ENCODE results near the gene GPR84.
A peak's percentile ranks its signal among the peaks of the same experiment; 100 is the strongest.
"Not testable (repeated sequence)": the region's sequence is repeated elsewhere in the genome, so short reads cannot be mapped to it uniquely, and the experiment has no call there.

The GPR84 gene

GRCh38 chr12:54354271-54354670 is 10.0 kb downstream of the GPR84 start:
- not testable (repeated sequence) for DNase-seq

GRCh38 chr12:54352891-54353874 is 11.1 kb downstream of the GPR84 start:
- peak; percentile 44 for DNase-seq

DNA sequence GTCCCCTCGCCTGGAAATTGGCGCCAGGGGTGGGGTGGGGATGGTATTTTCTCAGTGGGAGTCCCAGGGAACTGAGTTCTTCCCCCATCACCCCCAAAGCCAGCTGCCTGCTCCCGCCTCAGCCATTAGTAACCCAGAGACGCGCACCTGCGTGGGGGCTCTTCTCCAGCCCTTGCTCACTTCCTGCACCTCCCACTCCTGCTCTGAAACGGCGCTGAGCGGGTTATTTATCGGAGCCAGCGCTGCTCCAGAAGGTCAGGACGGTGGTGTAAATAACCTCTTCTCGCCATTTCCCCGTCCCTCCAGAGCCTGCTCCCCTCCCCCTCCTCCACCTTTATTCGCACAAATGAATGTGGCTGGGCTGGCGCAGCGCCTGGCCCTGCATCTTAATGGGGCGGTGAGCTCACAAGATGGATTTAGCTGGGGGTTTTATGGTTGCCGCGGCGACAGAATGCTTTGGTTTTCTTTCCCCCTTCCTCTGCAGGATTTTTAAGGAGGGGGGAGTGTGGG is 12.2 kb downstream of the GPR84 start:
- peak; percentile 46 for DNase-seq

GRCh38 chr12:54351341-54351740 is 12.9 kb downstream of the GPR84 start:
- DNase-seq: no peak

GRCh38 chr12:54350743-54351142 is 13.5 kb downstream of the GPR84 start:
- DNase-seq: no peak

GRCh38 chr12:54349679-54350078 is 14.6 kb downstream of the GPR84 start:
- no peak for DNase-seq

GRCh38 chr12:54349036-54349435 is 15.2 kb downstream of the GPR84 start:
- no peak for DNase-seq

DNA sequence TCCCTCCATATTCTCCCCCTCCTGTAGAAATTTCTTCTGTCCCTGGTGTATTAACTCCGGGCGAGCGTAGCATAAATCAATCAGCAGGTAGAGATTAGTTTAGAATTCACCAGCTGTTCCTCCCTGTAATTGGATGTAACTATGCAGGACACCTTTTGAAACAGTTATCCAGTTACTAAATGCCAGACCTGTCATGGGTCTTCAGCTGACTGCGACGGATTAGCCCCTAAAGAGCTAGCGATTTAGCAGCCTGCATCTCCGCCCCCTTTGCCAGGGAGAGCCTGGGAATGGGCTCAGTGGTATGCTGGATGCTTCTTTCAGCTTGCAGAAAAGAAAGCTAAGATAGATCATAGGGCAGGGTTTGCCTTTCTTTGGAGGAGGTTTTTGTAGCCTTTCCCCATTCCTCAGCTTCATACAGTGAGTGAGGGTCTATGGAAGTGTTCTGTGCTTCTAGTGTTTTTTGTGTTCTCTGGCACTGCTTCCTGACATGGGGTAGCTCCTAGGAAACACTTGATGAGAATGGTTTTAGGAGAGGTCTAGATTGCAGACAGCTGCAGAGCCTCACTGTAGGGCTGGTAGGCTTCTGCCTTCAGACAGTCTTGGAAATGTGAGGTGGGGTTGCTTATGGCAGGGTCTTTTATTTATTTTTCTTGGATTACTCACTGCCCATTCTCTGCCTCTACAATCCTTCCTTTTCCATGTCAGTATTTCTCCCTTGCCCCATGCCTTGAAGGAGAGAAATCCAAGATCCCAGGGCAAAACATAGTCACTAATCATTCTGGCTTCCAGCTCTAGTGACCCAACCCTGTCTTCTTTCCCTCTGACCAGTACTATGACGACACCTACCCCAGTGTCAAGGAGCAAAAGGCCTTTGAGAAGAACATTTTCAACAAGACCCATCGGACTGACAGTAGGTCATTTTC is 22.6 kb downstream of the GPR84 start:
- DNase-seq: no peak

- no peak for DNase-seq
Measured at GRCh38 chr12:54340846-54341245, 23.4 kb downstream of the GPR84 start.

DNA sequence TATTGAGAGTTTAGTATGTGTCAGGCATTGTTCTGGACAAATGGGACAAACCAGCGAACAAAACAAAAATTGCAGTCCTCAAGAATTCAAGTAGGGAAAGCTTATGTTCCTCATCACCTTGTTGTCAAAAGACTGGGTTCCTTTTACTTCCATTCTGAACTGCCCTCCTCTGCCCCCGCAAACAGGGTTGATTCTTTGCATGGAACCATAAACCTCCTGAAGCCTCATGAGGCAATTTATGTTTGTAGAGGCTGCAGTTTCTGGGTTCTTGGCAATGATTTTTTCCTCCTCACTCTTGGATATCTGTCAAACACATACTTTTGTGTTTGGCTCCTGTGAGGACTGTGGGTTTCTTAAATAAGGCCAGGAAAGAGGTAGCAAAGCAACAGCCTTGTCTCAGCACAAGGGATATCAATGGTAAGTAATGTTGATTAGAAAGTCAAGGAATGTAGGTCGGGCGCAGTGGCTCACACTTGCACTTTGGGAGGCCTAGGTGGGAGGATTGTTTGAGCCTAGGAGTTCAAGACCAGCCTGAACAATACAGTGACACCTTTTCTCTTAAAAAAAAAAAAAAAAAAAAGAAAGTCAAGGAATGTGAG is 25.5 kb downstream of the GPR84 start:
- no peak for DNase-seq

DNA sequence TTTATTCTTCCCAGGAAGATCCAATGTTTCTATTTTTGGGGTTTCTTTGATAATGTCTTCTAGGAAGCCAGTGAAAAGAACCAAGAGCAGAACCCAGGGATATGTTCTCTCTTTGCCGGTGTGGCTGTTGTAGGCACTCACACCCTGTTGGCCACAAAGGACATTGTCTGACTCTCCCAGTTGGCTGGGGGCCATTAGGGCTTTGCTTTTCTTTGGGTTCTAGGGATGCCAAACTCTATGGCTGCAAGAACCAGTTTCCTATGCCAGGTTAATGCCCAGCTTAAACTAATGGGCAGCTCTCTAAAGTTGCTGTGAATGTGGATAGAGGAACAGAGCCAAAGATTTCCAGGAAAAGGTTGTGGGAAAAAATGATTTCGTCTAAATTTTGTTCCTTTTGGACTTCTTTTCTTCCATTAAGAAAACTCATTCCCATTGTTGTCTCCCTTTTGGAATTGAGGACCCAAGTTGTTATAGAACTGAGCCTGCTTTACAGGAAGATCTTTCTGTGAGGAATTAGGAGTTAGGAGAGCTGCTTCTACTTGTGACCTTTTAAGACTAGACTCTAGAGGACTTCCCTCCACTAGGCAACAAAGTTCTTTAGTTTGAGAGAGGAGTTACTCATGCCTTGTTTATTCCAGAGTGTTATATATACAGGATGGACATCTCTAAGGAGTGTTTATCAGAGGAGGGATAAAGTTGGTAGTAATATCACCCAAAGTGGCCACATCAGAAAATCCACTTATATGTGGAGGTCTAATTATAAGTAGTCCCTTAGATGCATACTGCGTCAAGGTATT is 26.2 kb downstream of the GPR84 start:
- DNase-seq: no peak

DNA sequence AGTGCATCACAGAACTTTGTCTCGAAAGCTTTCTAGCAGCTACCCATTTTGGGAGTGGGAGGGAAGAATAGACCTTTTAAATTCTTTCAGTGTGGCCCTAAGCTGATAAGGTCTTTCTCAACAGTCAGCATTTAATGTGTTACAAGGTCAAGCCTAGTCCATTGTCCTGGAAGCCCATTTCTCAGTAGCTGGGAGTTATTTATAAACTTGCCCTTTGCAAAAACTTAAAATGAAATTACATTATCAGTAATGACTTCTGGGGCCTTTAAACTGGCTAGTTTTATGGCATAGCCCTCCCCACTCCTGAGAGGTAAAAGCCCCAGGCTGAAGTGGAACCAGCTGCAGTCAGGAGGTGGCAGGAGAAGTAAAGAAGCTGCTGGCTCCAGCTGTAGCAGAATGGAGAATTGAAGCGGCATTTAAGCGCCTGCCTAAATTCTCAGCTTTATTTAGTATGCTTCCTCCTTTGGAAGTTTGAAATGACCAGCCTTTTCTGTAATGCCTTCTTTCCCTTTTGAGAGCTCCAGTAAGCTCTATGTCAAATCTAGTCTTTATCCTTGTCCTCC is 26.9 kb downstream of the GPR84 start:
- peak; percentile 67 for DNase-seq

DNA sequence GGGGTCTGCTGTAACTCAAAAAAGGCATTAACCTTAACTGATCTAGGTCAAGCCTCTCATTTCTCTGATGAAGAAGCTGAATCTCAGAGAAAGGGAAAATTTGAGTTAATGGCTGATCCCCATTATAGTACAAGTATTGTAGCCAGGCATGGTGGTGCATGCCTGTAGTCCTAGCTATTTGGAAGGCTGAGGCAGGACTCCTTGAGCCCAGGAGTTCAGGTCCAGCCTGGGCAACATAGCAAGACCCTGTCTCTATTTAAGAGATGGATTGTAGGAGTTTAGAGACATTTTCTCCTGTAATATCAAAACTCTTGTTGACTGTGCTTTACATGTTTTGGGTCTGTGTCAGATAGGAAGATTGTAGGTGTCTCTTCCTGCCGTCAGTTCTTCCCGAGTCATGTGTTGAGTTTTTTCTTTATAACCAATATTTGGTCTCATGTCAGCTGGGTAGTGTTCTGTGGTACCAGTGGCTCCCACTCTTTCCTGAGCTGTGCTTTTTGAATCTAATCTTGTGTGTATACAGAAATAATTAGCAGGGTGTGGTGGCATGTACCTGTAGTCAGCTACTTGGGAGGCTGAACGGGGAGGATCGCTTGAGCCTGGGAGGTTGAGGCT is 30.8 kb downstream of the GPR84 start:
- DNase-seq: no peak

- DNase-seq: no peak
Measured at GRCh38 chr12:54331461-54331860, 32.8 kb downstream of the GPR84 start.

- no peak for DNase-seq
Measured at GRCh38 chr12:54330442-54330841, 33.8 kb downstream of the GPR84 start.

DNA sequence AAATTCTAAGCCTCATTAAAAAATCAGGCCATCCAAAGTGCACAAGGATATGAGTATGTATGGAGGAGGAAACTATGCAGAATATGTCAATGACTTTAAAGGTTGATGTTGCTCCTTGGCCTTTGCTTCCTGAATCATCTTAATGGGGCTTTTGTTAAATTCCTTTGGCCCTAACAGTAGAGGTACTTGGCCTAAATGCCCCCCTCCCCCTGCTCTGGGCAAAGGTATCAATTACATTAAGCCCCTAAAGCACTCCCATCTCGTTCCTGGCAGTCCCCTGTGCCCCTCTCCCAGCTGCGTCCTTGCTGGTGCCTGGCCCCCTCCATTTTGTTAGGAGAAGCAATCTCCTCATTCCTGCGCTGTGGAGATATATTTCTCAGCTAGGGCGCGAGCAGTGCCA is 34.5 kb downstream of the GPR84 start:
- DNase-seq: no peak

DNA sequence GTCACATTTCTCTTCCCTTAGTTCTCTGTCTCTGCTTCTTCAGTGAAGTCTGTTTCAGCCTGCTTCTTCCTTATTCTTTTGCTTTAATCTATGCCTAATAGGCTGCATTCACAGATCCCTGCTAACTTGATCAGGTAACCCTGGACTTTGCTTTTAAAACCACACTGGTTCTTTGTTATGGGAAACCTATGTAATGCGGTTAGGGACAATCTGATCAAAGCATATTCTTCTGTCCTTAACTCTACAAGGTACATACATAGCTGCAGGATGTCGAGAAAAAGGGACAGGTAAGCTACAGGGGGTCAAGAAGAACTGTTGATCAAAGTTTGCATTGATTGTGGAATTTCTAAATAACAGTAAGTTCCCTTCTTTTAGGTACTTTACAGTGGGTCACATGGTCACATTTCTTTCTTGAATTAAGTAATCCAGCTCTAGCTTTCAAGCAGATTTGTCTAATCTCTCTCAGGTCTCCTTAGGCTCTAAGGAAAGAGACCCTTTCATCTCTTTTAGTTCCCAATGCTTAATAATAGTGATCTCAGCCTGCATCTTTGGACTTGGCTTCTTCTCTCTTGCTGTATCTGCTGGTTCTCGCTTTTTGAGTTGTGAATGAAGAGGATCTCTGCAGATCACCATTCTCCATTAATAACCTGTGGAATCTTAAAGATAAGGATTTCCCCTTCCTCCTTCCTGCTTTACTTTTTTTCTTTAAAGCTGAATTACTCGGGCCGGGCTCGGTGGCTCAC is 35.5 kb downstream of the GPR84 start:
- peak; percentile 12 for DNase-seq

DNA sequence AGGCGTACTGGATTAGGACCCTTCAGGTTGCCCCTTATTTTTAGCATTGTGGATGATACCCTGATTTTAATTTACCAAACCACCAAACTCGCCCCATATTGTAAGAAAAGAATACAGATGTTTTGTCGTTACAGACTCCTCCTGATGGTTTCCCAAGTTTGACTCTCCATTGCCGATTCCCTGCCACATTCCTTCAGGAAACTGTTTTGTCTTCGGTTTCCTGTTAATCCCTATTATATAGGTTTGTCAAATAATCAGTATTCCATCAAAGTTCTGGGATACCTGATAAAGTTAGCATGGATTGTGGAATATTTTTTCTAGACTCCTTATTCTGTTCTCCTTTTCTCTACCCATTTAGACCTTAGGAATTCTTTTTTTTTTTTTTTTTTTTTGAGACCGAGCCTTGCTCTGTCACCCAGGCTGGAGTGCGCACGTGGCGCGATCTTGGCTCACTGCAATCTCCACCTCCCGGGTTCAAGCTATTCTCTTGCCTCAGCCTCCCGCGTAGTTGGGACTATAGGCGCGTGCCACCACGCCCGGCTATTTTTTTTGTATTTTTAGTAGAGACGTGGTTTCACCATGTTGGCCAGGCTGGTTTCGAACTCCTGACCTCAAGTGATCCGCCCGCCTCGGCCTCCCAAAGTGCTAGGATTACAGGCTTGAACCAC is 38.7 kb downstream of the GPR84 start:
- DNase-seq: peak; percentile 24

DNA sequence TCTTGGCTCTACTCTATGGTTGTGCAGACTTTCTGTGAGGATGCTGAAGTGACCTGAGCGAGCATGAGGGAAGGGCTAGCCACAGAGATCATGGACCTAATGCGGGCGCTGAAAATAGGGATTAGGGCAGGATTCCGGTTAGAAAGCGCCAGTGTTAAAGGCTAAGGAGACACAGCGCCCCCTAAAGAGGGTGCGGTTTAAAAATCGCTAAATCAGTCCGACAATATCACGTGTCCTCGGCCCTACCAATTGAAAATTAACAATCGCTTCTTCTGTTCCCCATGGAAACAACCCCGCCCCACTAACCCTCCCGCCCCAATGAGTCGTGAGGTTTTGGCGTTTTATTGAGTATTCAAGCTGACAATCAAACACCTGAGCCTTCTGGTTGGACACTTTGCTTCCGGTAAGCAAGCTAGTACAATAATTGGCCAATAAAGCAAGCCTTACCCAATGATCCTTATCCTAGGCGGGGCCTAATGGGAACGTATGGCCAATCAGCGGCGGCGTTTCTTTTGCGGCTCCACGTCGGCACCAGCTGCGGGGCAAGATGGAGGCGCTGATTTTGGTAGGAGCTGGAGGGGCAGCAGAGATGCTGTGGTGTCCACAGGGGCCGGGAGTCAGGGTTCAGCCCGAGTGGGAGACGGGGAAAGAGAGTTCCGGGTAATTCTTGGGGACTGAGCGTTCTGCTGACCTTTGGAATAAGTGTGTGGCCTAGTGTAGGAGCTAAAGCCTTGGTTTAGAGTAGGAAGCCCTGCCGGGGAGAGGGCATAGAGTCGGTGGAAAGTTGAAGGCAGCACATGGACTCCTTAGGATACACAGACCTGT is 39.5 kb downstream of the GPR84 start, which contains the start of gene COPZ1:
Gene COPZ1, plus strand, starts transcription at position 515 of the 825 bp plus-strand sequence. Its CDS starts 33 bp downstream, at position 548.
- DNase-seq: peak; percentile 100

Data from hematopoietic multipotent progenitor cell treated with erythropoietin and hydrocortisone succinate and interleukin-3 and kit ligand, for 4 days (in vitro differentiated cells).